ENCODE measurements around the gene RAB4B.
"Not testable (repeated sequence)": the region's sequence is repeated elsewhere in the genome, so short reads cannot be mapped to it uniquely, and the experiment has no call there.

Gene RAB4B

DNA sequence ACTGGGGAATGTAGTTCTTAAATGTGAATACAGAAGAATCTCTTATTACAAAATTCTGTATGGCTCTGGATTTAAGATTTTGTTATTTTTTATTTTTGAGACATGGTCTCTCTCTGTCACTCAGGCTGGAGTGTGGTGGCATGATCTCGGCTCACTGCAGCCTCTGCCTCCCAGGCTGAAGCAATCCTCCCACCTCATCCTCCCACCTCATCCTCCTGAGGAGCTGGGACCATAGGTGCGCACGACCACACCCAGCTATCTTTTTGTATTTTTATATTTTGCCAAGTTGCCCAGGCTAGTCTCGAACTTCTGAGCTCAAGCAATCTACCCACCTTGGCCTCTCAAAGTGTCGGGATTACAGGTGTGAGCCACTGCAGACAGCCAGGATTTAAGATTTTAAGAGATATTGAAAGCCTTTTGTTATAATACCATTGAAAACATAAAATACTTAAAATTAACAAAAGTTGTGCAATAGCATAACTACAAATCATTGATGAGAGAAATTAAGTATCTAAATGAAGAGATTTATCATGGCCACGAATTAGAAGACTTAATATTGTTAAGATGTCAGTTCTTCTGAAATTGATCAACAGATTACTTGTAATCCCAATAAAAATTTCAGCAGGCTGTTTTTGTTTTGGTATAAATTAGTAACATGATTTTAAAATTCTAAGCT, 58.8 kb downstream of the RAB4B start:
- POLR2A ChIA-PET (ENCODE audit: low non-redundant PET) = interaction anchor here (0.7 kb wide), 1 partner anchor 16 kb away, joined by 4 read pairs; no protein-coding TSS in a partner anchor
- CTCF ChIA-PET = interaction anchor here (0.7 to 1.0 kb wide), 3 partner anchors 202 to 832 kb away, joined by 3 to 4 read pairs (median 4); no protein-coding TSS in a partner anchor
- H3K27ac ChIP-seq = no peak overlapping the region
- TF ChIP-seq, protein P1, sequence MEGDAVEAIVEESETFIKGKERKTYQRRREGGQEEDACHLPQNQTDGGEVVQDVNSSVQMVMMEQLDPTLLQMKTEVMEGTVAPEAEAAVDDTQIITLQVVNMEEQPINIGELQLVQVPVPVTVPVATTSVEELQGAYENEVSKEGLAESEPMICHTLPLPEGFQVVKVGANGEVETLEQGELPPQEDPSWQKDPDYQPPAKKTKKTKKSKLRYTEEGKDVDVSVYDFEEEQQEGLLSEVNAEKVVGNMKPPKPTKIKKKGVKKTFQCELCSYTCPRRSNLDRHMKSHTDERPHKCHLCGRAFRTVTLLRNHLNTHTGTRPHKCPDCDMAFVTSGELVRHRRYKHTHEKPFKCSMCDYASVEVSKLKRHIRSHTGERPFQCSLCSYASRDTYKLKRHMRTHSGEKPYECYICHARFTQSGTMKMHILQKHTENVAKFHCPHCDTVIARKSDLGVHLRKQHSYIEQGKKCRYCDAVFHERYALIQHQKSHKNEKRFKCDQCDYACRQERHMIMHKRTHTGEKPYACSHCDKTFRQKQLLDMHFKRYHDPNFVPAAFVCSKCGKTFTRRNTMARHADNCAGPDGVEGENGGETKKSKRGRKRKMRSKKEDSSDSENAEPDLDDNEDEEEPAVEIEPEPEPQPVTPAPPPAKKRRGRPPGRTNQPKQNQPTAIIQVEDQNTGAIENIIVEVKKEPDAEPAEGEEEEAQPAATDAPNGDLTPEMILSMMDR (conservative IDR thresholded peaks at IDR 0.05; ENCODE audit: low read depth) = no peak
- no peak for DNase-seq (ENCODE audit: low spot score)

DNA sequence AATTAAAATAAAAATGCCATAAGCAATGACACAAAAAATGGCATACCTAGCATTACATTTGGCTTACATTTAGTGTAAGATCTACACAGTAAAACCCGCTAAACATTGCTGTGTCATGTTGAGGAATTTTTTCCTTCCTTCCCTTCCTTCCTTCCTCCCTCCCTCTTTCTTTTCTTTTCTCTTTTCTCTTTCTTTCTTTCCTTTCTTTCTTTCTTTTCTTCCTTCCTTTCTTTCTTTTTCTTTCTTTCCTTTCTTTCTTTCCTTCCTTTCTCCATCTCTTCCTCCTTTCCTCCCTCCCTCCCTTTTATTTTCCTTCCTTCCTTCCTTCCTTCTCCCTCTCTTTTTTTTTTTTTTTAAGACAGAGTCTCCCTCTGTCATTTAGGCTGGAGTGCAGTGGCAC, 60.4 kb downstream of the RAB4B start:
- POLR2A ChIA-PET (ENCODE audit: low non-redundant PET); CTCF ChIA-PET: not testable (repeated sequence)

DNA sequence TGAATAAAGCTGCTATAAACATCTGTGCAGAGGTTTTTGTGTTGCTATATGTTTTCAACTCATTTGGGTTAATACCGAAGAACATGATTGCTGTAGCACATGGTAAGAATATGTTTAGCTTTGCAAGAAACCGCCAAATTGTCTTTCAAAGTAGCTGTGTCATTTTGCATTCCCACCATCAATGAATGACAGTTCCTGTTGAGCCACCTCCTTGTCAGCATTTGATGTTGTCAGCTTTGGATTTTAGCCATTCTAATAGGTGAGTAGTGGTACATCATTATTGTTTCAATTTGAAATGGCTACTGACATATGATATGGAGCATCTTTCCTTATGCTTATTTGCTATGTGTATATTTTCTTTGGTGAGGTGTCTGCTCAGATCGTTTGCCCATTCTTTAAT, 64.0 kb downstream of the RAB4B start:
- POLR2A ChIA-PET (ENCODE audit: low non-redundant PET); H3K27ac ChIP-seq; DNase-seq (ENCODE audit: low spot score); CTCF ChIA-PET: not testable (repeated sequence)

More for the DNA sequence above, 60.4 kb downstream of the RAB4B start:
- not testable (repeated sequence) for H3K27ac ChIP-seq; DNase-seq (ENCODE audit: low spot score)

DNA sequence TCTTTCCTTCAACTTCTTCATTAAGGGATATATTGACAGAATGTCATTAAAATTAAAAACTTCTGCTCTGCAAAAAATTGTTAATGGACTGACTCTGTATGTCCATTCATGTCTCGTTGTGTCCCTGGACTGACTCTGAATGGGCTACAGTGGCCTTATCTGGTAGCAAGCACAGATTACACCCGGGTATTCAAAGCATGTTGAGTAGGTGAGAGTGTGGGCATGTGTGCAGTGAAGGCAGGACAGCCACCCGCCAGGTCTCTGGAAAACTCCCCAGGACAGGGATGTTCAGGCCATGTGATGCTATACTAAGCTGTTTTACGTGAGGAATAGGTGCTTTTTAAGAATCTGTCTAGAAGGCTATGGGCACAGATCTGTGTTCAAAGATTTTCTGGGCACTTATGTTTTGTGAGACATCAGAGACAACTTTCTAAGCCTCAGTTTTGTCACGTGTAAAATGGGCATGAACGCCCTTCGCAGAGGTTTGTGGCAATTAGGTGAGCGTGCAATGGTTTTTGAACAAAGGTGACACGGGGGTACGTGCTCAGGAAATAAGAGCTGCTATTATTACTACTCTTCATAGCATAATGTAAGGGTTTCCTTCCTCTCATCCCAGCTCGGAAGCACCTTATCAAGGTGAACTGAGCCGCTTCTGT, 65.1 kb downstream of the RAB4B start:
- CTCF ChIA-PET; H3K27ac ChIP-seq; DNase-seq (ENCODE audit: low spot score); POLR2A ChIA-PET (ENCODE audit: low non-redundant PET): not testable (repeated sequence)

DNA sequence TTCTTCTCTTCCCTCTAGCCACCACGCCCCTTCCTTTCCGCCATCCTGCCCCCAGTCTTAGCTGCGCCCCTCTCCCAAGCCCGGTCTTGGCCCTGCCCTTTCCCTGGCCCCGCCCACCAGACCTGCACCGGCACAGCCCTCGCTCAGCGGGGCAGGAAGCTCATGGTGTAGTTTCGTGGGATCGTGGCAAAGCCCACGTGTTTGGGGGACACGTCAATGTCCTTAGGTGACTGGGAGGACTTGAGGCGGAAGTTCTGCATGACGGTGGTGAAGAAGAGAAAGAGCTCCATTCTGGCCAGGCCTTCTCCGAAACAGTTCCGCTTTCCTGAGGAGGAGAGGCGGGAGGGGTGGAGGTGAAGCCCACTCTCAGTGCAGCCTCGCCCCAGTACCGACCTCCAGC, 65.6 kb downstream of the RAB4B start:
- DNase-seq (ENCODE audit: low spot score); POLR2A ChIA-PET (ENCODE audit: low non-redundant PET); H3K27ac ChIP-seq; CTCF ChIA-PET: not testable (repeated sequence)

Measured in RWPE1 (cell line).